SK-N-SH (cell line): Measurements from ENCODE around the gene MRPS2. TPM values are rescaled to one million over a fixed set of nuclear protein-coding genes. Genes with fewer than 3 reads are reported as not detected.

ENCODE experiments used
- CTCF ChIA-PET: fragments of 300-600, 350-600 bp; formaldehyde crosslinking; extraction: SDS; loops from one replicate; lab custom pipeline; 2021; lab: Yijun Ruan, JAX
- POLR2A ChIA-PET: fragments of 350-600 bp; sonication (Branson Sonifier 250); formaldehyde crosslinking; extraction: SDS; loops from one replicate; lab custom pipeline; 2020; ENCODE audit warnings: antibody characterized with exemption, inconsistent platforms; lab: Yijun Ruan, JAX
- DNase-seq: peaks from one replicate; pipeline ENCODE4 v3.0.0; 2012
- H2AFZ ChIP-seq: fragments of 200-600 bp; sonication (generic); 2 replicates; pipeline ENCODE4 v1.8.1; 2016; ENCODE audit warnings: antibody characterized with exemption, mild to moderate bottlenecking, low read depth
- H3F3A ChIP-seq: fragments of 200-600 bp; sonication (generic); replicated peaks from 2 replicates; pipeline ENCODE3; 2016; ENCODE audit warnings: antibody characterized with exemption, mild to moderate bottlenecking; ENCODE audit not compliant: insufficient read depth
- H3K27ac ChIP-seq, 2 experiments: fragments of 200-500 bp in 1 of 2; fragments of 200-600 bp in 1 of 2; sonication (Bioruptor generic) in 1 of 2; sonication (generic), shearing (Covaris generic) in 1 of 2; 2 replicates each; pipeline versions ENCODE4 v1.5.1 to v1.6.1; 2014 to 2016; ENCODE audit warnings: low read depth in 2 of 2, inconsistent platforms in 1 of 2, low read length in 1 of 2, mild to moderate bottlenecking in 1 of 2, mixed read lengths in 1 of 2
- H3K27me3 ChIP-seq: fragments of 200-600 bp; sonication (generic), shearing (Covaris generic); 2 replicates; pipeline ENCODE4 v1.6.1; 2016; ENCODE audit warnings: mixed run types; ENCODE audit not compliant: insufficient read depth
- H3K36me3 ChIP-seq, 2 experiments: fragments of 200-500 bp in 1 of 2; fragments of 200-600 bp in 1 of 2; sonication (Bioruptor generic) in 1 of 2; sonication (generic) in 1 of 2; replicated peaks in 1 of 2; 2 replicates each; pipeline versions ENCODE3 to v1.5.1; 2014 to 2016; ENCODE audit warnings: low read length in 1 of 2, mild to moderate bottlenecking in 1 of 2; ENCODE audit not compliant: insufficient read depth in 2 of 2, control insufficient read depth in 1 of 2
- H3K4me1 ChIP-seq, 2 experiments: fragments of 200-500 bp in 1 of 2; fragments of 200-600 bp in 1 of 2; sonication (Bioruptor generic) in 1 of 2; sonication (generic), shearing (Covaris generic) in 1 of 2; 2 replicates each; pipeline versions ENCODE4 v1.5.1 to v1.6.1; 2014 to 2016; ENCODE audit warnings: low read depth in 1 of 2, low read length in 1 of 2, mixed run types in 1 of 2; ENCODE audit not compliant: insufficient read depth in 2 of 2, control insufficient read depth in 1 of 2
- H3K4me2 ChIP-seq: fragments of 200-600 bp; sonication (generic), shearing (Covaris generic); 2 replicates; pipeline ENCODE4 v1.6.1; 2017; ENCODE audit warnings: mixed run types
- H3K4me3 ChIP-seq, 2 experiments: fragments of 200-500 bp in 1 of 2; fragments of 200-600 bp in 1 of 2; sonication (Bioruptor generic) in 1 of 2; sonication (generic), shearing (Covaris generic) in 1 of 2; 2 replicates each; pipeline versions ENCODE4 v1.5.1 to v1.8.1; 2014 to 2016; ENCODE audit warnings: low read depth in 2 of 2, inconsistent platforms in 1 of 2, low read length in 1 of 2, mild to moderate bottlenecking in 1 of 2, mixed read lengths in 1 of 2, moderate library complexity in 1 of 2
- H3K79me2 ChIP-seq: fragments of 200-600 bp; sonication (generic); 2 replicates; pipeline ENCODE4 v1.8.1; 2017; ENCODE audit warnings: mild to moderate bottlenecking; ENCODE audit not compliant: insufficient read depth
- H3K9ac ChIP-seq: fragments of 200-600 bp; sonication (generic); 2 replicates; pipeline ENCODE4 v1.6.1; 2017; ENCODE audit warnings: mixed run types
- H3K9me2 ChIP-seq: fragments of 200-600 bp; sonication (generic); 2 replicates; pipeline ENCODE4 v1.6.1; 2017; ENCODE audit warnings: mixed run types
- H3K9me3 ChIP-seq: fragments of 200-600 bp; sonication (generic); 2 replicates; pipeline ENCODE4 v1.6.1; 2017; ENCODE audit warnings: mixed run types, mild to moderate bottlenecking, moderate library complexity
- H4K20me1 ChIP-seq: fragments of 200-600 bp; sonication (generic); 2 replicates; pipeline ENCODE4 v1.6.1; 2017; ENCODE audit warnings: mild to moderate bottlenecking, mixed run types; ENCODE audit not compliant: insufficient read depth
- ELF1 ChIP-seq: IDR thresholded peaks from 2 replicates; pipeline ENCODE4 v1.4.0; 2012
- EZH2phosphoT487 ChIP-seq: fragments of 200-600 bp; sonication (generic); IDR thresholded peaks from 2 replicates; pipeline ENCODE4 v1.6.1; 2017; ENCODE audit warnings: low read depth, mixed run types, mild to moderate bottlenecking, antibody characterized with exemption, moderate library complexity, borderline replicate concordance
- FOSL2 ChIP-seq: IDR thresholded peaks from 2 replicates; pipeline ENCODE4 v1.4.0; 2012; ENCODE audit warnings: low read depth, mild to moderate bottlenecking, moderate library complexity, borderline replicate concordance
- FOXJ3 ChIP-seq: sonication (generic); formaldehyde crosslinking; IDR thresholded peaks from 2 replicates; pipeline ENCODE4 v1.5.1; 2020; ENCODE audit warnings: mild to moderate bottlenecking, missing genetic modification reagents
- FOXM1 ChIP-seq: IDR thresholded peaks from 2 replicates; pipeline ENCODE4 v1.4.0; 2012; ENCODE audit warnings: low read depth, mild to moderate bottlenecking
- GATA2 ChIP-seq: sonication (generic); formaldehyde crosslinking; IDR thresholded peaks from 2 replicates; pipeline ENCODE4 v1.5.0; 2020; ENCODE audit warnings: mild to moderate bottlenecking, missing genetic modification reagents
- MEF2A ChIP-seq: IDR thresholded peaks from 2 replicates; pipeline ENCODE4 v1.4.0; 2012; ENCODE audit warnings: low read depth, borderline replicate concordance
- NFIC ChIP-seq: IDR thresholded peaks from 2 replicates; pipeline ENCODE4 v1.4.0; 2012; ENCODE audit warnings: borderline replicate concordance
- POLR2AphosphoS5 ChIP-seq: IDR thresholded peaks from 2 replicates; pipeline ENCODE4 v1.6.1; 2012; ENCODE audit warnings: low read depth, low read length
- RAD21 ChIP-seq: IDR thresholded peaks from 2 replicates; pipeline ENCODE4 v1.6.1; 2012; ENCODE audit warnings: mild to moderate bottlenecking, low read length
- RCOR1 ChIP-seq: fragments of 150-350 bp; IDR thresholded peaks from 2 replicates; pipeline ENCODE4 v1.6.1; 2017; ENCODE audit warnings: antibody characterized with exemption, low read length
- RFX5 ChIP-seq: IDR thresholded peaks from 2 replicates; pipeline ENCODE4 v1.6.1; 2012; ENCODE audit warnings: mild to moderate bottlenecking, improper control_type of control experiment, low read length
- SMC3 ChIP-seq: IDR thresholded peaks from 2 replicates; pipeline ENCODE4 v1.6.1; 2012; ENCODE audit warnings: low read depth, low read length, improper control_type of control experiment
- TAF1 ChIP-seq: IDR thresholded peaks from 2 replicates; pipeline ENCODE4 v1.6.1; 2012; ENCODE audit warnings: low read depth, mild to moderate bottlenecking, low read length, moderate library complexity, borderline replicate concordance
- TCF12 ChIP-seq: IDR thresholded peaks from 2 replicates; pipeline ENCODE4 v1.4.0; 2012
- TEAD4 ChIP-seq: IDR thresholded peaks from 2 replicates; pipeline ENCODE4 v1.4.0; 2012; ENCODE audit warnings: mild to moderate bottlenecking, borderline replicate concordance; ENCODE audit not compliant: insufficient read depth
- WGBS: methylation state at CpG from one replicate; pipeline ENCODE4 v1.1.6; 2017; ENCODE audit warnings: low lambda C conversion rate; 5-methylcytosine and 5-hydroxymethylcytosine counted together
- polyA plus RNA-seq, 3 experiments: library from polyadenylated mRNA; depleted of rRNA; stranded (reverse); fragments of >200 nt; gene quantifications; 2 replicates each; pipeline ENCODE4 v1.2.3, GENCODE V29; 2012
- TF ChIP-seq, protein P1 (sequence below): fragments of 150-350 bp; IDR thresholded peaks from 2 replicates; pipeline ENCODE4 v1.6.1; 2016; ENCODE audit warnings: mild to moderate bottlenecking, low read depth, low read length
- TF ChIP-seq, protein P2 (sequence below): IDR thresholded peaks from 2 replicates; pipeline ENCODE4 v1.4.0; 2012; ENCODE audit warnings: low read depth, borderline replicate concordance
- TF ChIP-seq, protein P3 (sequence below): fragments of 150-350 bp; IDR thresholded peaks from 2 replicates; pipeline ENCODE4 v1.6.1; 2017; ENCODE audit warnings: antibody characterized with exemption, low read length, low read depth, borderline replicate concordance
- TF ChIP-seq, protein P4 (sequence below): IDR thresholded peaks from 2 replicates; pipeline ENCODE4 v1.4.0; 2012; ENCODE audit warnings: low read depth
- TF ChIP-seq, protein P5 (sequence below): IDR thresholded peaks from 2 replicates; pipeline ENCODE4 v1.4.0; 2012; ENCODE audit warnings: low read depth, borderline replicate concordance

The MRPS2 gene
- polyA plus RNA-seq, 1 of the 3 experiments (the other 2 are of a cell fraction), result 113 TPM

DNA sequence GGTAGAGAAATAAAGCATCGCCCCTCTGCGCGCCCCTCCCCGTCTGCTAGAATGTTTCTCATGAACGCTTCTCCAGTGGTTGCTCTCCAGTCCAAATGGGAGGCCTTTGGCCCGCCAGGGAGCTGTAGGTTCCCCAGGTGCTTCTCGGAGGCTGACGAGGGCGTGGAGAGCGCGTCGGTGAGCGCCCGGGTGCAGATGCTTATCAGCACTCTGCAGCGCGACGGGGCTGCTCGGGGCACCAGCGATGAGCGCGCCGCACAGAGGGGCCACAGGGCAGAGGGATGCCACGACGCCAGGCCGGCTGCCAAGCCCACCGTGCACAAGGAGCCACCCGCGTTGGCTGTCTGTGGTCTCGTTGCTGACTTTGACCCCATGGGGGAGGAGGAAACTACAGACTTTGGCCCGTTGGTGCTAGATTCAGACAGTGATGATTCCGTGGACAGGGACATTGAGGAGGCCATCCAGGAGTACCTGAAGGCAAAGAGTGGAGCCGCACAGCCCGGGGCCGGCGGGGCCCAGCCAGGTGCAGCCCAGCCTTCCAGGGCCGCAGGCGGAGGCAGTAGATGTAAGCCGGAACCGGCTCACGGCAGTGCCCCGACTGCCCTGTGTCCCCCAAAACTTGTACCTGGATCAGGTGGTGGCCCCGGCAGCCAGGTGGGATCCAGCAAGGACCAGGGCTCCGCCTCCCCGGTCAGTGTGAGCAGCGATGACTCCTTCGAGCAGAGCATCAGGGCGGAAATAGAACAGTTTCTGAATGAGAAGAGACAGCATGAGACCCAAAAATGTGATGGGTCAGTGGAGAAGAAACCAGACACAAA, 15.8 kb upstream of the MRPS2 start:
- Histone ChIP-seq H3F3A (no peaks in the 10 kb centered on the region), H3K27me3 (no peaks in the 10 kb centered on the region), H3K79me2 (peaks cover 32% of the 10 kb centered on the region), H4K20me1 (peaks cover 7% of the 10 kb centered on the region; the same call in 1 of the 2 replicates), H3K9me2 (no peaks in the 10 kb centered on the region), H3K4me1 (peaks cover 6 to 7% of the 10 kb centered on the region in 2 experiments; a peak in 2 of 4 replicates), H2AFZ (no peak overlapping the region), H3K36me3 (peaks cover 7 to 58% of the 10 kb centered on the region in 2 experiments), H3K4me2 (no peak overlapping the region), H3K4me3 (no peak overlapping the region), H3K9me3 (no peaks in the 10 kb centered on the region), H3K9ac (no peak overlapping the region), H3K27ac (no peak overlapping the region)
- TF ChIP-seq FOXJ3 (CRISPR knock-in tag) (no peak), FOXM1 (no peak), FOSL2 (no peak)
- TF ChIP-seq, protein P1, sequence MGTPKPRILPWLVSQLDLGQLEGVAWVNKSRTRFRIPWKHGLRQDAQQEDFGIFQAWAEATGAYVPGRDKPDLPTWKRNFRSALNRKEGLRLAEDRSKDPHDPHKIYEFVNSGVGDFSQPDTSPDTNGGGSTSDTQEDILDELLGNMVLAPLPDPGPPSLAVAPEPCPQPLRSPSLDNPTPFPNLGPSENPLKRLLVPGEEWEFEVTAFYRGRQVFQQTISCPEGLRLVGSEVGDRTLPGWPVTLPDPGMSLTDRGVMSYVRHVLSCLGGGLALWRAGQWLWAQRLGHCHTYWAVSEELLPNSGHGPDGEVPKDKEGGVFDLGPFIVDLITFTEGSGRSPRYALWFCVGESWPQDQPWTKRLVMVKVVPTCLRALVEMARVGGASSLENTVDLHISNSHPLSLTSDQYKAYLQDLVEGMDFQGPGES, result no peak
- TF ChIP-seq, protein P2, sequence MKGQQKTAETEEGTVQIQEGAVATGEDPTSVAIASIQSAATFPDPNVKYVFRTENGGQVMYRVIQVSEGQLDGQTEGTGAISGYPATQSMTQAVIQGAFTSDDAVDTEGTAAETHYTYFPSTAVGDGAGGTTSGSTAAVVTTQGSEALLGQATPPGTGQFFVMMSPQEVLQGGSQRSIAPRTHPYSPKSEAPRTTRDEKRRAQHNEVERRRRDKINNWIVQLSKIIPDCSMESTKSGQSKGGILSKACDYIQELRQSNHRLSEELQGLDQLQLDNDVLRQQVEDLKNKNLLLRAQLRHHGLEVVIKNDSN, result no peak
- no peak for DNase-seq
- CTCF ChIA-PET, result no interaction called here
- 94% methylated on average over 35 of the region's 47 CpGs for WGBS
- POLR2A ChIA-PET, result no interaction called here

DNA sequence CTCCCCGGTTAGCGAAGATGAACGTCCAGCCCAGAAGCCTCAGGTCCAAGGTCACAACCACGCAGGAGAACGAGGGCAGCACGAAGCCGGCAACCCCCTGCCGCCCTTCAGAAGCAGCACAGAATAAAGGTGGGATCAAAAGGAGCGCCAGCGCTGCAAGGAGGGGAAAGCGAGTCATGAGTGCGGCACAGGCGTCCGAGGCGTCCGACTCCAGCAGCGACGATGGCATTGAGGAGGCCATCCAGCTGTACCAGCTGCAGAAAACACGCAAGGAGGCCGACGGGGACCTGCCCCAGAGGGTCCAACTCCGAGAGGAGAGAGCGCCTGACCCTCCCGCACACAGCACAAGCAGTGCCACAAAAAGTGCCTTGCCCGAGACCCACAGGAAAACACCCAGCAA, 15.1 kb upstream of the MRPS2 start:
- Histone ChIP-seq H2AFZ (no peak overlapping the region), H3K27ac (no peak overlapping the region), H3K36me3 (peaks cover 7 to 58% of the 10 kb centered on the region in 2 experiments), H3K79me2 (peaks cover 32% of the 10 kb centered on the region), H3K27me3 (no peaks in the 10 kb centered on the region), H3K4me3 (no peak overlapping the region), H3F3A (no peaks in the 10 kb centered on the region), H3K9me2 (no peaks in the 10 kb centered on the region), H3K4me1 (peaks cover 6 to 7% of the 10 kb centered on the region in 2 experiments; a peak in 2 of 4 replicates), H4K20me1 (peaks cover 7% of the 10 kb centered on the region; the same call in 1 of the 2 replicates), H3K4me2 (no peak overlapping the region), H3K9ac (no peak overlapping the region), H3K9me3 (no peaks in the 10 kb centered on the region)
- ChIA-PET POLR2A (no interaction called here), CTCF (interaction anchor here (2.2 kb wide), 1 partner anchor 14 kb away, joined by 10 read pairs; the partner anchor contains the start of gene MRPS2)
- 91% methylated on average over 21 of the region's 25 CpGs for WGBS
- no peak for DNase-seq
- TF ChIP-seq MEF2A, result no peak
- TF ChIP-seq SMC3, result no peak
- no peak for TF ChIP-seq TAF1
- no peak for TF ChIP-seq POLR2AphosphoS5
- TF ChIP-seq, protein P1, result no peak
- TF ChIP-seq RCOR1, result no peak
- TF ChIP-seq, protein P3, sequence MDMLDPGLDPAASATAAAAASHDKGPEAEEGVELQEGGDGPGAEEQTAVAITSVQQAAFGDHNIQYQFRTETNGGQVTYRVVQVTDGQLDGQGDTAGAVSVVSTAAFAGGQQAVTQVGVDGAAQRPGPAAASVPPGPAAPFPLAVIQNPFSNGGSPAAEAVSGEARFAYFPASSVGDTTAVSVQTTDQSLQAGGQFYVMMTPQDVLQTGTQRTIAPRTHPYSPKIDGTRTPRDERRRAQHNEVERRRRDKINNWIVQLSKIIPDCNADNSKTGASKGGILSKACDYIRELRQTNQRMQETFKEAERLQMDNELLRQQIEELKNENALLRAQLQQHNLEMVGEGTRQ, result no peak
- TF ChIP-seq GATA2 (CRISPR knock-in tag), result no peak
- TF ChIP-seq, protein P4, sequence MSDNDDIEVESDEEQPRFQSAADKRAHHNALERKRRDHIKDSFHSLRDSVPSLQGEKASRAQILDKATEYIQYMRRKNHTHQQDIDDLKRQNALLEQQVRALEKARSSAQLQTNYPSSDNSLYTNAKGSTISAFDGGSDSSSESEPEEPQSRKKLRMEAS, result no peak
- TF ChIP-seq RAD21, result no peak
- TF ChIP-seq, protein P5, sequence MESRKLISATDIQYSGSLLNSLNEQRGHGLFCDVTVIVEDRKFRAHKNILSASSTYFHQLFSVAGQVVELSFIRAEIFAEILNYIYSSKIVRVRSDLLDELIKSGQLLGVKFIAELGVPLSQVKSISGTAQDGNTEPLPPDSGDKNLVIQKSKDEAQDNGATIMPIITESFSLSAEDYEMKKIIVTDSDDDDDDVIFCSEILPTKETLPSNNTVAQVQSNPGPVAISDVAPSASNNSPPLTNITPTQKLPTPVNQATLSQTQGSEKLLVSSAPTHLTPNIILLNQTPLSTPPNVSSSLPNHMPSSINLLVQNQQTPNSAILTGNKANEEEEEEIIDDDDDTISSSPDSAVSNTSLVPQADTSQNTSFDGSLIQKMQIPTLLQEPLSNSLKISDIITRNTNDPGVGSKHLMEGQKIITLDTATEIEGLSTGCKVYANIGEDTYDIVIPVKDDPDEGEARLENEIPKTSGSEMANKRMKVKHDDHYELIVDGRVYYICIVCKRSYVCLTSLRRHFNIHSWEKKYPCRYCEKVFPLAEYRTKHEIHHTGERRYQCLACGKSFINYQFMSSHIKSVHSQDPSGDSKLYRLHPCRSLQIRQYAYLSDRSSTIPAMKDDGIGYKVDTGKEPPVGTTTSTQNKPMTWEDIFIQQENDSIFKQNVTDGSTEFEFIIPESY, result no peak
- no peak for TF ChIP-seq RFX5
- TF ChIP-seq NFIC, result no peak
- no peak for TF ChIP-seq TCF12
- TF ChIP-seq EZH2phosphoT487, result no peak
- TF ChIP-seq TEAD4, result no peak
- TF ChIP-seq ELF1, result no peak
